H1 (cell line): ENCODE results near the gene SMARCC2. TPM values are rescaled to one million over a fixed set of nuclear protein-coding genes. Genes with fewer than 3 reads are reported as not detected.

ENCODE experiments used
- CHD7 ChIP-seq: fragments of 300-600 bp; sonication (generic); IDR thresholded peaks from 2 replicates; pipeline ENCODE4 v1.7.1; 2012; ENCODE audit warnings: low read length, moderate library complexity, mild to moderate bottlenecking, inconsistent platforms; ENCODE audit not compliant: insufficient replicate concordance
- NANOG ChIP-seq: IDR thresholded peaks from 2 replicates; pipeline ENCODE4 v1.6.1; 2011; ENCODE audit warnings: low read length, low read depth, mild to moderate bottlenecking, inconsistent platforms; ENCODE audit not compliant: insufficient read depth, poor library complexity, severe bottlenecking
- RNF2 ChIP-seq: fragments of 200-900, 300-1000 bp; sonication (generic); IDR thresholded peaks from 2 replicates; pipeline ENCODE4 v1.7.1; 2016; ENCODE audit warnings: borderline replicate concordance, low read depth, mild to moderate bottlenecking, antibody characterized with exemption, low read length; ENCODE audit not compliant: poor library complexity, severe bottlenecking; ENCODE audit errors: missing control alignments
- polyA plus RNA-seq, 7 experiments: library from polyadenylated mRNA; depleted of rRNA in 3 of 7; stranded (reverse) in 5 of 7; unstranded in 2 of 7; fragments of >200 nt in 5 of 7; fragments of 200-250 nt in 2 of 7; gene quantifications; 1 replicate in 5 of 7; 2 replicates in 1 of 7; 4 replicates in 1 of 7; pipeline versions ENCODE4 v1.2.1 to v1.2.3, GENCODE V29; 2011 to 2013; ENCODE audit warnings: missing spikeins in 2 of 7, mixed read lengths in 2 of 7
- total RNA-seq: library from RNA; stranded (reverse); fragmentation: NEBNext Ultra II Directional; extraction: Animal tissue kit (Norgen Biotek cat#: 25700); gene quantifications from 2 replicates; pipeline ENCODE4 v1.2.1, GENCODE V29; 2021

The SMARCC2 gene
- total and polyA plus RNA-seq, 2 of the 8 experiments (the other 6 are each of a cell fraction or from before 2014, with no cell fraction given), result 33.9 to 78.5 TPM

- TF ChIP-seq NANOG (no peak), RNF2 (no peak), CHD7 (no peak)
Measured at GRCh38 chr12:56206452-56207166, 17.3 kb upstream of the SMARCC2 start (continued).
